ENCODE measurements around the gene BRD3. TPM values are rescaled to one million over a fixed set of nuclear protein-coding genes. Genes with fewer than 3 reads are reported as not detected.
"Not testable (repeated sequence)": the region's sequence is repeated elsewhere in the genome, so short reads cannot be mapped to it uniquely, and the experiment has no call there.

The BRD3 gene
- total RNA-seq, 1 donor from 2014 or later = 32.0 TPM

- intact Hi-C loops (cut with DNase I) = no loop called here
These were observed 15.6 kb upstream of the BRD3 start for GRCh38 chr9:134083451-134083850.

GRCh38 chr9:134076644-134077043, 8.8 kb upstream of the BRD3 start:
- TF ChIP-seq CTCF (IDR thresholded peaks at IDR 0.05) = no peak
- no peak for DNase-seq (ENCODE audit: low spot score in 2 of 2)
- Histone ChIP-seq H3K4me1 (no peaks in the 10 kb centered on the region), H3K9me3 (peaks cover 0 to 7% of the 10 kb centered on the region in 2 donors), H3K4me3 (no peak overlapping the region), H3K27me3 (no peaks in the 10 kb centered on the region), H3K36me3 (no peaks in the 10 kb centered on the region), H3K27ac (no peak overlapping the region)
- intact Hi-C loops (cut with DNase I) = no loop called here

More at GRCh38 chr9:134083451-134083850, 15.6 kb upstream of the BRD3 start:
- Histone ChIP-seq H3K9me3 (no peaks in the 10 kb centered on the region), H3K27me3 (no peaks in the 10 kb centered on the region), H3K4me3 (no peak overlapping the region), H3K4me1 (no peaks in the 10 kb centered on the region), H3K27ac (no peak overlapping the region), H3K36me3 (no peaks in the 10 kb centered on the region)
- no peak for TF ChIP-seq CTCF (IDR thresholded peaks at IDR 0.05)
- no peak for DNase-seq (ENCODE audit: low spot score in 2 of 2)

GRCh38 chr9:134075689-134076088, 7.9 kb upstream of the BRD3 start:
- H3K4me3 ChIP-seq; intact Hi-C loops (cut with DNase I); H3K4me1 ChIP-seq; H3K9me3 ChIP-seq; H3K36me3 ChIP-seq; DNase-seq (ENCODE audit: low spot score in 2 of 2); H3K27me3 ChIP-seq; H3K27ac ChIP-seq: not testable (repeated sequence)

- no peak overlapping the region for H3K4me3 ChIP-seq
- TF ChIP-seq CTCF (IDR thresholded peaks at IDR 0.05) = no peak
- intact Hi-C loops (cut with DNase I) = no loop called here
- H3K36me3 ChIP-seq = no peaks in the 10 kb centered on the region
- H3K27ac ChIP-seq = no peak overlapping the region
- peaks cover 0 to 7% of the 10 kb centered on the region in 2 donors for H3K9me3 ChIP-seq
- no peak for DNase-seq (ENCODE audit: low spot score in 2 of 2)
- H3K27me3 ChIP-seq = no peaks in the 10 kb centered on the region
- no peaks in the 10 kb centered on the region for H3K4me1 ChIP-seq
These were observed 5.7 kb upstream of the BRD3 start for GRCh38 chr9:134073500-134073899.

- H3K27ac ChIP-seq; H3K36me3 ChIP-seq; H3K4me3 ChIP-seq; DNase-seq (ENCODE audit: low spot score in 2 of 2); H3K27me3 ChIP-seq; intact Hi-C loops (cut with DNase I); H3K9me3 ChIP-seq; H3K4me1 ChIP-seq: not testable (repeated sequence)
These were observed 4.9 kb upstream of the BRD3 start for GRCh38 chr9:134072683-134073082.

- H3K4me1 ChIP-seq = peaks cover under 1 to 3% of the 10 kb centered on the region in 2 donors
- no peak overlapping the region for H3K4me3 ChIP-seq
- H3K36me3 ChIP-seq = no peaks in the 10 kb centered on the region
- TF ChIP-seq CTCF (IDR thresholded peaks at IDR 0.05) = no peak
- H3K9me3 ChIP-seq = no peaks in the 10 kb centered on the region
- H3K27ac ChIP-seq = no peak overlapping the region
- intact Hi-C loops (cut with DNase I) = no loop called here
- DNase-seq (ENCODE audit: low spot score in 2 of 2) = peak in 1 of 2 donors; percentile 53
- no peaks in the 10 kb centered on the region for H3K27me3 ChIP-seq
These were observed 3.3 kb upstream of the BRD3 start for GRCh38 chr9:134071149-134071548.
